A549 (cell line): ENCODE results near the gene KCP. TPM values are rescaled to one million over a fixed set of nuclear protein-coding genes. Genes with fewer than 3 reads are reported as not detected.

Experiments used
- ATAC-seq, 2 experiments: fragments of 200-7000 bp in 1 of 2; fragments of >200 bp in 1 of 2; cut with Nextera tagmentation in 1 of 2; cut with Tn5 transposase in 1 of 2; 3 replicates each; pipeline versions ENCODE4 v1.8.0 to v1.9.1; 2018 to 2020; ENCODE audit warnings: mild to moderate bottlenecking in 1 of 2, moderate library complexity in 1 of 2
- CTCF ChIA-PET: fragments of 300-600 bp; sonication (Branson Sonifier 250); formaldehyde crosslinking; extraction: SDS; loops from one replicate; lab custom pipeline; 2021; ENCODE audit warnings: antibody characterized with exemption, inconsistent platforms; lab: Yijun Ruan, JAX
- POLR2A ChIA-PET: fragments of 350-600 bp; formaldehyde crosslinking; extraction: SDS; loops from one replicate; lab custom pipeline; 2021; ENCODE audit warnings: antibody characterized with exemption, inconsistent platforms; lab: Yijun Ruan, JAX
- DNase-seq, 2 experiments: peaks; one replicate each; pipeline versions ENCODE4 v3.0.0 to v3.0.0-alpha.2; 2011 to 2016; ENCODE audit warnings: low read depth in 1 of 2, low spot score in 1 of 2
- FAIRE-seq: peaks from 2 replicates; lab custom pipeline; 2011; peaks lifted over from hg19 to GRCh38; lab: Jason Lieb, UNC
- H3K27ac ChIP-seq, 2 experiments: fragments of >200 bp; sonication (Bioruptor Twin); formaldehyde crosslinking; 3 replicates each; pipeline ENCODE4 v1.5.1; 2016 to 2017
- H3K4me1 ChIP-seq: fragments of >200 bp; sonication (Bioruptor Twin); formaldehyde crosslinking; 3 replicates; pipeline ENCODE4 v1.6.1; 2016
- H3K4me2 ChIP-seq: fragments of >200 bp; sonication (Bioruptor Twin); formaldehyde crosslinking; 3 replicates; pipeline ENCODE4 v1.6.1; 2016
- H3K4me3 ChIP-seq: fragments of >200 bp; sonication (Bioruptor Twin); formaldehyde crosslinking; 3 replicates; pipeline ENCODE4 v1.5.1; 2016
- H3K9me3 ChIP-seq: fragments of >200 bp; sonication (Bioruptor Twin); formaldehyde crosslinking; 3 replicates; pipeline ENCODE4 v1.6.1; 2016
- CBX2 ChIP-seq: fragments of 200-600 bp; sonication (generic); IDR thresholded peaks from 2 replicates; pipeline ENCODE4 v1.6.1; 2016; ENCODE audit warnings: low read depth, mild to moderate bottlenecking, borderline replicate concordance
- E2F6 ChIP-seq: IDR thresholded peaks from 2 replicates; pipeline ENCODE4 v1.6.1; 2012; ENCODE audit warnings: low read depth, borderline replicate concordance
- EHMT2 ChIP-seq: fragments of 200-600 bp; sonication (generic); IDR thresholded peaks from 2 replicates; pipeline ENCODE4 v1.6.1; 2016; ENCODE audit warnings: antibody characterized with exemption, low read depth, mild to moderate bottlenecking, moderate library complexity
- ESRRA ChIP-seq: fragments of 150-350 bp; IDR thresholded peaks from 2 replicates; pipeline ENCODE4 v1.6.1; 2014; ENCODE audit warnings: mild to moderate bottlenecking, low read length, borderline replicate concordance
- HEYL ChIP-seq: fragments of 250-450 bp; sonication (Bioruptor Pico); IDR thresholded peaks from 2 replicates; pipeline ENCODE4 v1.8.0; 2021; ENCODE audit warnings: mild to moderate bottlenecking, moderate library complexity
- JUN ChIP-seq, 2 experiments: fragments of >200 bp; sonication (Bioruptor Twin); formaldehyde crosslinking; IDR thresholded peaks; 2 replicates in 1 of 2; 3 replicates in 1 of 2; pipeline ENCODE4 v1.6.1; 2016 to 2017
- KDM5A ChIP-seq: fragments of 200-600 bp; sonication (generic); IDR thresholded peaks from 2 replicates; pipeline ENCODE4 v1.6.1; 2016; ENCODE audit warnings: antibody characterized with exemption, mild to moderate bottlenecking
- NFE2L2 ChIP-seq: fragments of 150-350 bp; conservative IDR thresholded peaks from 2 replicates; pipeline ENCODE4 v1.6.1; 2014; ENCODE audit warnings: low read length
- NR3C1 ChIP-seq: fragments of >200 bp; sonication (Bioruptor Twin); formaldehyde crosslinking; IDR thresholded peaks from 3 replicates; pipeline ENCODE4 v1.6.1; 2017
- RAD21 ChIP-seq, 2 experiments: fragments of >200 bp in 1 of 2; sonication (Bioruptor Twin) in 1 of 2; formaldehyde crosslinking in 1 of 2; IDR thresholded peaks in 1 of 2; conservative IDR thresholded peaks in 1 of 2; 2 replicates in 1 of 2; 3 replicates in 1 of 2; pipeline ENCODE4 v1.6.1; 2012 to 2018; ENCODE audit warnings: inconsistent platforms in 1 of 2
- RNF2 ChIP-seq: fragments of 200-600 bp; sonication (generic); IDR thresholded peaks from 2 replicates; pipeline ENCODE4 v1.6.1; 2016; ENCODE audit warnings: low read depth, mild to moderate bottlenecking, antibody characterized with exemption, moderate library complexity, borderline replicate concordance
- SREBF2 ChIP-seq: fragments of 450-650 bp; IDR thresholded peaks from 2 replicates; pipeline ENCODE4 v1.6.1; 2014; ENCODE audit warnings: mild to moderate bottlenecking, moderate library complexity
- TP53 ChIP-seq: fragments of 250-450 bp; sonication (Bioruptor Pico); IDR thresholded peaks from 2 replicates; pipeline ENCODE4 v1.5.0; 2021; ENCODE audit warnings: mild to moderate bottlenecking, moderate library complexity
- ZFP36 ChIP-seq: fragments of 450-650 bp; IDR thresholded peaks from 2 replicates; pipeline ENCODE4 v1.6.1; 2014; ENCODE audit warnings: borderline replicate concordance; ENCODE audit not compliant: partially characterized antibody
- WGBS: methylation state at CpG from one replicate; pipeline ENCODE4 v1.1.6; 2017; ENCODE audit errors: missing lambda C conversion rate; 5-methylcytosine and 5-hydroxymethylcytosine counted together
- polyA plus RNA-seq, 4 experiments: library from polyadenylated mRNA; depleted of rRNA in 3 of 4; stranded (reverse); fragments of >200 nt; fragmentation: RNase III in 1 of 4; extraction: RNeasy Plus Mini Kit Qiagen cat#74134 plus additional on column Dnase treatment in 1 of 4; gene quantifications; 2 replicates in 3 of 4; 3 replicates in 1 of 4; pipeline ENCODE4 v1.2.3, GENCODE V29; 2011 to 2017
- TF ChIP-seq, protein P1 (sequence below): fragments of >200 bp; sonication (Bioruptor Twin); formaldehyde crosslinking; IDR thresholded peaks from 3 replicates; pipeline ENCODE4 v1.6.1; 2016
- TF ChIP-seq, protein P2 (sequence below): fragments of 250-450 bp; sonication (Bioruptor Pico); IDR thresholded peaks from 2 replicates; pipeline ENCODE4 v1.5.0; 2020; ENCODE audit warnings: low read depth, mild to moderate bottlenecking, moderate library complexity

KCP gene
- polyA plus RNA-seq, 2 of the 4 experiments (the other 2 are of a cell fraction): 0.14 TPM; not detected in 1

- 61% methylated on average over 10 of the region's 67 CpGs for WGBS
- FAIRE-seq: no peak
- peak overlapping the region; percentile 50 for H3K4me3 ChIP-seq
- H3K27ac ChIP-seq: peak overlapping the region; percentile 29 to 83; a peak in 5 of 6 replicates
- TF ChIP-seq CBX2: no peak
- TF ChIP-seq, protein P1, sequence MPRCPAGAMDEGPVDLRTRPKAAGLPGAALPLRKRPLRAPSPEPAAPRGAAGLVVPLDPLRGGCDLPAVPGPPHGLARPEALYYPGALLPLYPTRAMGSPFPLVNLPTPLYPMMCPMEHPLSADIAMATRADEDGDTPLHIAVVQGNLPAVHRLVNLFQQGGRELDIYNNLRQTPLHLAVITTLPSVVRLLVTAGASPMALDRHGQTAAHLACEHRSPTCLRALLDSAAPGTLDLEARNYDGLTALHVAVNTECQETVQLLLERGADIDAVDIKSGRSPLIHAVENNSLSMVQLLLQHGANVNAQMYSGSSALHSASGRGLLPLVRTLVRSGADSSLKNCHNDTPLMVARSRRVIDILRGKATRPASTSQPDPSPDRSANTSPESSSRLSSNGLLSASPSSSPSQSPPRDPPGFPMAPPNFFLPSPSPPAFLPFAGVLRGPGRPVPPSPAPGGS: no peak
- TF ChIP-seq HEYL (CRISPR knock-in tag): no peak
- no peak for TF ChIP-seq E2F6
- no peak for TF ChIP-seq RAD21 (conservative IDR thresholded peaks at IDR 0.05 in 1 of 2, IDR thresholded peaks at IDR 0.05 in 1 of 2)
- TF ChIP-seq RNF2: no peak
- TF ChIP-seq JUN (IDR thresholded peaks at IDR 0.05): 0 out of 5 replicates have a peak, but pooled peaks of 1 of the 2 experiments have one; percentile 20
- H3K4me1 ChIP-seq: no peaks in the 10 kb centered on the region; the same call in 2 of the 3 replicates
- POLR2A ChIA-PET: no interaction called here
- DNase-seq: peak; percentile 44 to 47
- peak; percentile 43 to 82; a peak in 5 of 6 replicates for ATAC-seq
- CTCF ChIA-PET: interaction anchor here (0.9 kb wide), 1 partner anchor 18 kb away, joined by 3 read pairs; no protein-coding TSS in a partner anchor
- no peaks in the 10 kb centered on the region for H3K9me3 ChIP-seq
- peak overlapping the region; percentile 80 for H3K4me2 ChIP-seq
These were observed 20.0 kb downstream of the KCP start for GRCh38 chr7:128890306-128891109.

DNA sequence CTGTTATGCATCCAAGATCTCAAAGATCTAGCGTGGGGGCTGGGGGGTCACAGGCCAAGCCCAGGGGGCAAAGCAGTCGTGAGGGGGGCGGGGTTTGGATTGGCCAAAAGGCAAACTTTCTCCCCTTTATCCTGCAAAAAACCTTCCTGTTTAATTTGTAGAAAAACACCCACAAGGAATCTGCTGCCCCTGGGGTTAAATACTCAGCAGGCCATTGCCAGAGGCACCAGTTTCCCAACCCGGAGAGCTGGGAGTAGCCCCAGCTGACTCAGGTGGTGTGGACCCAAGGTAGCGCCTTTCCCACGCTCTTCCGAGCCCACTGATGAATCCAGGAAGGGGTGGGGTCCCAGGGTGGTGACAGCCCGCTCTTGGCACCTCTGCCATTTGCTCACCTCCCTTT lies 21.4 kb downstream of the KCP start:
- FAIRE-seq (no peak), ATAC-seq (no peak), DNase-seq (no peak)
- CTCF ChIA-PET: no interaction called here
- no peaks in the 10 kb centered on the region; the same call in 2 of the 3 replicates for H3K4me1 ChIP-seq
- no peak for TF ChIP-seq ESRRA
- no peak for TF ChIP-seq TP53
- no peak for TF ChIP-seq ZFP36
- TF ChIP-seq, protein P2, sequence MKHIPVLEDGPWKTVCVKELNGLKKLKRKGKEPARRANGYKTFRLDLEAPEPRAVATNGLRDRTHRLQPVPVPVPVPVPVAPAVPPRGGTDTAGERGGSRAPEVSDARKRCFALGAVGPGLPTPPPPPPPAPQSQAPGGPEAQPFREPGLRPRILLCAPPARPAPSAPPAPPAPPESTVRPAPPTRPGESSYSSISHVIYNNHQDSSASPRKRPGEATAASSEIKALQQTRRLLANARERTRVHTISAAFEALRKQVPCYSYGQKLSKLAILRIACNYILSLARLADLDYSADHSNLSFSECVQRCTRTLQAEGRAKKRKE: no peak
- TF ChIP-seq NR3C1: no peak
- H3K4me3 ChIP-seq: no peak overlapping the region
- POLR2A ChIA-PET: no interaction called here
- H3K9me3 ChIP-seq: no peaks in the 10 kb centered on the region
- 53% methylated on average over 6 of the region's 8 CpGs for WGBS
- H3K4me2 ChIP-seq: no peak overlapping the region
- no peak overlapping the region for H3K27ac ChIP-seq

DNA sequence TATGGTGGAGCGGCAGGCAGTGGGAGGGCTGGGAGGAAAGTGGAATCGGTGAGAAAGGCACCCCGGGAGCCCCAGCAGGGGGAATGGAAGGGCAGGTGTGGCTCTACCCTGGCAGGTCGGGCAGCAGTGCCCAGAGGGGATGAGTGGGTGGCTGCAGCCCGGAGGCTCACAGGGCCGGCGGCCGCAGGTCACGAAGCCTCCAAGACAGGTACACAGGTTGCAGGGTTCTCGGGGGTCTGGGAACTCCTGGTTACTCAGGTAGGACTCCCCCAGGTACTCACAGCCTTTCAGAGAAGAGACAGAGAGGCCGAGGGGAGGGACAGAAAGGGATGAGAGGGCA lies 21.8 kb downstream of the KCP start:
- 77% methylated on average over 10 of the region's 11 CpGs for WGBS
- Histone ChIP-seq H3K27ac (no peak overlapping the region), H3K9me3 (no peaks in the 10 kb centered on the region), H3K4me1 (no peaks in the 10 kb centered on the region; the same call in 2 of the 3 replicates), H3K4me2 (no peak overlapping the region), H3K4me3 (no peak overlapping the region)
- ATAC-seq (no peak), DNase-seq (no peak), FAIRE-seq (no peak)
- ChIA-PET POLR2A (no interaction called here), CTCF (no interaction called here)
- TF ChIP-seq RNF2: no peak
- TF ChIP-seq EHMT2: no peak
- TF ChIP-seq KDM5A: no peak
- TF ChIP-seq NFE2L2: no peak
- no peak for TF ChIP-seq SREBF2
- TF ChIP-seq, protein P1: no peak
